Spleen (tissue), 11 donors: ENCODE measurements around the gene DNAJC10. TPM values are rescaled to one million over a fixed set of nuclear protein-coding genes. Genes with fewer than 3 reads are reported as not detected.
"Not testable (repeated sequence)": the region's sequence is repeated elsewhere in the genome, so short reads cannot be mapped to it uniquely, and the experiment has no call there.

Experiments used
- DNase-seq: peaks from one replicate; pipeline ENCODE4 v3.0.0-alpha.2; 2020
- H3K27ac ChIP-seq, 8 donors: fragments of 200-600 bp; sonication (generic) in 7 of 8; 1 replicate in 4 of 8; 2 replicates in 4 of 8; pipeline versions ENCODE4 v1.5.0 to v1.8.0; 2016 to 2021; ENCODE audit warnings: inconsistent platforms in 4 of 8, mild to moderate bottlenecking in 4 of 8, moderate library complexity in 1 of 8
- H3K27me3 ChIP-seq, 7 donors: fragments of 200-600 bp; sonication (generic) in 6 of 7; replicated peaks in 1 of 7; 1 replicate in 4 of 7; 2 replicates in 3 of 7; pipeline versions ENCODE4 v1.5.0 to v1.8.0; 2016 to 2021; ENCODE audit warnings: inconsistent platforms in 3 of 7, mild to moderate bottlenecking in 1 of 7
- H3K36me3 ChIP-seq, 6 donors: fragments of 200-600 bp; sonication (generic) in 5 of 6; 1 replicate in 4 of 6; 2 replicates in 2 of 6; pipeline versions ENCODE4 v1.5.0 to v1.8.0; 2016 to 2021; ENCODE audit warnings: inconsistent platforms in 2 of 6
- H3K4me1 ChIP-seq, 6 donors: fragments of 200-600 bp; sonication (generic) in 5 of 6; 1 replicate in 3 of 6; 2 replicates in 3 of 6; pipeline versions ENCODE4 v1.5.0 to v1.8.0; 2016 to 2021; ENCODE audit warnings: inconsistent platforms in 3 of 6
- H3K4me3 ChIP-seq, 8 donors: fragments of 200-600 bp; sonication (generic) in 7 of 8; 1 replicate in 4 of 8; 2 replicates in 4 of 8; pipeline versions ENCODE4 v1.5.0 to v1.8.0; 2016 to 2021; ENCODE audit warnings: inconsistent platforms in 4 of 8, mild to moderate bottlenecking in 4 of 8, moderate library complexity in 2 of 8
- H3K9me3 ChIP-seq, 8 donors: fragments of 200-600 bp; sonication (generic) in 7 of 8; 1 replicate in 4 of 8; 2 replicates in 4 of 8; pipeline versions ENCODE4 v1.5.0 to v1.8.0; 2016 to 2021; ENCODE audit warnings: inconsistent platforms in 4 of 8
- CTCF ChIP-seq, 11 experiments: fragments of 200-600 bp in 7 of 11; fragments of 450-650 bp in 4 of 11; sonication (generic) in 4 of 11; IDR thresholded peaks in 8 of 11; conservative IDR thresholded peaks in 3 of 11; 1 replicate in 7 of 11; 2 replicates in 4 of 11; pipeline versions ENCODE4 v1.4.0 to v1.8.0; 2016 to 2021; ENCODE audit warnings: antibody characterized with exemption in 11 of 11, inconsistent platforms in 4 of 11, mild to moderate bottlenecking in 1 of 11
- POLR2A ChIP-seq, 3 donors: fragments of 450-650 bp; IDR thresholded peaks; one replicate each; pipeline ENCODE4 v1.5.1; 2017; ENCODE audit warnings: antibody characterized with exemption in 3 of 3, mild to moderate bottlenecking in 1 of 3
- POLR2AphosphoS5 ChIP-seq, 3 donors: sonication (generic); formaldehyde crosslinking; IDR thresholded peaks; one replicate each; pipeline ENCODE4 v1.5.1; 2017; ENCODE audit warnings: antibody characterized with exemption in 3 of 3
- WGBS, 5 donors: extraction: QIAGEN DNeasy Blood & Tissue Kit in 3 of 5; methylation state at CpG; one replicate each; pipeline versions ENCODE4 v1.1.5 to v1.1.7; 2013 to 2018; 5-methylcytosine and 5-hydroxymethylcytosine counted together
- intact Hi-C: fragments of 100-400 bp; cut with DNase I; formaldehyde crosslinking; loops from one replicate; pipeline ENCODE4 v1.15.0; 2023; ENCODE audit warnings: low total_unique reads
- polyA plus RNA-seq, 3 donors: library from polyadenylated mRNA; stranded (reverse); fragments of 200-250 nt; gene quantifications; one replicate each; pipeline ENCODE4 v1.2.1, GENCODE V29; 2013
- total RNA-seq, 7 donors: library from RNA; depleted of rRNA in 3 of 7; stranded (reverse); fragments of >200 nt in 3 of 7; fragmentation: NEBNext Ultra II Directional in 4 of 7; extraction: Animal tissue kit (Norgen Biotek cat#: 25700) in 4 of 7; gene quantifications; one replicate each; pipeline versions ENCODE4 v1.1.0 to v1.2.1, GENCODE V29; 2016 to 2021
- donor health status: healthy with polysubstance abuse.
- donor health status: DM: no; HTN: no; CAD: no; lungs with moderate emphysema.
- donor health status: DM: no; HTN: no; CAD: no.
- donor health status: Bipolar disorder and iron deficiency.
- donor health status: healthy.
- donor health status: DM: no; HTN: no; CAD: no.
- donor health status: DM: yes; HTN: yes; CAD: no.

The DNAJC10 gene
- total and polyA plus RNA-seq, 10 donors: 25.7 to 108 (median 72.1) TPM

DNA sequence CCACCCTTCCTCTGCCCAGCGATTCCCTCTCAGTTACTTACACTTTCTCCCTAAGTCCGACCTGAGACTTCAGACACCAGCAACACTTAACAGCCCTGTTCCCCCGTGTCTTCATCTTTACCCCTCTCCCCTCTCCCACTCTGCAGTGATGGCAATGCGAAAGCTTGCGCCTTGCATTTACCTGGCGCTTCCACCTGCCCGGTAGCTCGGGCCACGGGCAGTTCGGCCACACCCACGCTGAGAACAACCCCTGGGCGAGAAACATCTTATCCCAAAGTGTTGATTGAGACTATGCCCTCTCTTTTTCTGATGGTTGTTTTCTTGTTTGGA lies 558 bp downstream of the DNAJC10 start:
- WGBS, 5 donors: 1 to 2% (median 2%) methylated on average over 12 of the region's 12 CpGs
- Histone ChIP-seq H3K4me3 (peak overlapping the region; percentile 87 to 99 (median 98)), H3K4me1 (peaks cover 15 to 80% (median 51%) of the 10 kb centered on the region in 6 donors), H3K27me3 (no peaks in the 10 kb centered on the region), H3K36me3 (peaks cover 0 to 20% (median 7%) of the 10 kb centered on the region in 6 donors), H3K9me3 (no peaks in the 10 kb centered on the region), H3K27ac (peak overlapping the region; percentile 87 to 95 (median 90))
- intact Hi-C loops: no loop called here
- DNase-seq: peak; percentile 75
- TF ChIP-seq CTCF (IDR thresholded peaks at IDR 0.05 in 8 of 11, conservative IDR thresholded peaks at IDR 0.05 in 3 of 11) (no peak), POLR2A (IDR thresholded peaks at IDR 0.05) (no peak), POLR2AphosphoS5 (IDR thresholded peaks at IDR 0.05) (no peak)

GRCh38 chr2:182717416-182717815 lies 1.4 kb downstream of the DNAJC10 start:
- DNase-seq: no peak
- 7 to 31% (median 12%) methylated on average over 2 of the region's 2 CpGs for WGBS, 5 donors
- no peaks in the 10 kb centered on the region for H3K27me3 ChIP-seq
- peaks cover 0 to 28% (median 11%) of the 10 kb centered on the region in 6 donors for H3K36me3 ChIP-seq
- peak overlapping the region; percentile 21 to 95 (median 90) for H3K27ac ChIP-seq
- peak overlapping the region in 5 of 8 donors; percentile 88 to 99 (median 98) for H3K4me3 ChIP-seq
- intact Hi-C loops: no loop called here
- TF ChIP-seq POLR2AphosphoS5 (IDR thresholded peaks at IDR 0.05): peak in 1 of 3 donors; percentile 39
- TF ChIP-seq CTCF (IDR thresholded peaks at IDR 0.05 in 8 of 11, conservative IDR thresholded peaks at IDR 0.05 in 3 of 11): no peak
- peaks cover 15 to 80% (median 51%) of the 10 kb centered on the region in 6 donors for H3K4me1 ChIP-seq
- no peaks in the 10 kb centered on the region for H3K9me3 ChIP-seq

DNA sequence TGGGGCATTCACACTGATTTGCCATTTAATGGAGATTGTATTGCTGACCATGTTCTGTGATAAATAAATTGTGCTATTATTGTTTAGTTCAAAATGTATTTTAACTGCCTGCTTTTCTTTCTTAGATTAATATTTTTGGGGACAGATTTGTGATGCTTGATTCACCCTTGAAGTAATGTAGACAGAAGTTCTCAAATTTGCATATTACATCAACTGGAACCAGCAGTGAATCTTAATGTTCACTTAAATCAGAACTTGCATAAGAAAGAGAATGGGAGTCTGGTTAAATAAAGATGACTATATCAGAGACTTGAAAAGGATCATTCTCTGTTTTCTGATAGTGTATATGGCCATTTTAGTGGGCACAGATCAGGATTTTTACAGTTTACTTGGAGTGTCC lies 1.8 kb downstream of the DNAJC10 start:
- Histone ChIP-seq H3K4me1 (peaks cover 15 to 79% (median 51%) of the 10 kb centered on the region in 6 donors), H3K27ac (peak overlapping the region; percentile 21 to 95 (median 90)), H3K4me3 (peak overlapping the region in 2 of 8 donors; percentile 88 to 98), H3K9me3 (no peaks in the 10 kb centered on the region), H3K27me3 (no peaks in the 10 kb centered on the region), H3K36me3 (peaks cover 0 to 32% (median 14%) of the 10 kb centered on the region in 6 donors)
- intact Hi-C loops: no loop called here
- no peak for TF ChIP-seq POLR2AphosphoS5 (IDR thresholded peaks at IDR 0.05)
- TF ChIP-seq CTCF (IDR thresholded peaks at IDR 0.05 in 8 of 11, conservative IDR thresholded peaks at IDR 0.05 in 3 of 11): no peak
- no peak for TF ChIP-seq POLR2A (IDR thresholded peaks at IDR 0.05)
- no peak for DNase-seq

- TF ChIP-seq POLR2AphosphoS5 (IDR thresholded peaks at IDR 0.05) (no peak), POLR2A (IDR thresholded peaks at IDR 0.05) (no peak), CTCF (IDR thresholded peaks at IDR 0.05 in 8 of 11, conservative IDR thresholded peaks at IDR 0.05 in 3 of 11) (no peak)
- intact Hi-C loops: no loop called here
- DNase-seq: no peak
- H3K27ac ChIP-seq: peak overlapping the region in 5 of 8 donors; percentile 88 to 92 (median 91)
- peak overlapping the region in 1 of 8 donors; percentile 98 for H3K4me3 ChIP-seq
- H3K36me3 ChIP-seq: peaks cover 0 to 38% (median 18%) of the 10 kb centered on the region in 6 donors
- WGBS, 5 donors: 67 to 76% (median 70%) methylated on average over 4 of the region's 4 CpGs
- peaks cover 11 to 73% (median 48%) of the 10 kb centered on the region in 6 donors for H3K4me1 ChIP-seq
- H3K27me3 ChIP-seq: no peaks in the 10 kb centered on the region
- no peaks in the 10 kb centered on the region for H3K9me3 ChIP-seq
Measured at GRCh38 chr2:182718459-182718858, 2.4 kb downstream of the DNAJC10 start.

DNA sequence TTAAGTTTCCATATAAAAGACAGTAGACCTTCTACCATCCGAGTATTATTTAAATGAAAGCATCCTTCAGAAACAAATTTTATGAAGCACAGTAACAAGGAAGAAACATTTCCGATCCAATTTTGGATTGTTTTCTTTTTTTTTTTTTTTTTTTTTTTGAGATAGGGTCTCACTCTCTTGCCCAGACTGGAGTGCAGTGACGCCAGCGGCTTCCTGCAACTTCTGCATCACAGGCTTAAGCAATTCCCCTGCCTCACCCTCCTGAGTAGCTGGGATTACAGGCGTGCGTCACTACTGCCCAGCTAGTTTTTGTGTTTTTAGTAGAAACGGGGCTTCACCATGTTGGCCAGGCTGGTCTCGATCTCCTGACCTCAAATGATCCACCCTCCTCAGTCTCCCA lies 3.1 kb downstream of the DNAJC10 start:
- intact Hi-C loops: not testable (repeated sequence)
- 87 to 96% (median 90%) methylated on average over 8 of the region's 8 CpGs for WGBS, 5 donors
- H3K27ac ChIP-seq: peak overlapping the region in 2 of 8 donors; percentile 88 to 92

More for the DNA sequence above, 3.1 kb downstream of the DNAJC10 start:
- not testable (repeated sequence) for H3K4me3 ChIP-seq, H3K9me3 ChIP-seq, DNase-seq, H3K27me3 ChIP-seq
- Histone ChIP-seq H3K4me1 (peaks cover 7 to 66% (median 42%) of the 10 kb centered on the region in 6 donors), H3K36me3 (peaks cover 0 to 45% (median 21%) of the 10 kb centered on the region in 6 donors)
